ENCODE results near the gene NEAT1.

The NEAT1 gene

GRCh38 chr11:65489035-65489705 is 66.6 kb downstream of the NEAT1 start:
- H3K27ac ChIP-seq (ENCODE audit: low read length), result peak overlapping the region; percentile 91
- peak overlapping the region; percentile 57; the same call in 1 of the 2 replicates for H3K4me3 ChIP-seq (ENCODE audit: low read length)
- H3K9me3 ChIP-seq (ENCODE audit: insufficient read depth, low read depth, low read length), result no peaks in the 10 kb centered on the region
- peaks cover 66% of the 10 kb centered on the region for H3K4me1 ChIP-seq (ENCODE audit: insufficient read depth, low read length)
- H3K27me3 ChIP-seq (ENCODE audit: insufficient read depth, low read length), result no peaks in the 10 kb centered on the region
- H3K9ac ChIP-seq (ENCODE audit: low read depth, low read length), result peak overlapping the region; percentile 84; the same call in 1 of the 2 replicates
- no peaks in the 10 kb centered on the region for H3K36me3 ChIP-seq (ENCODE audit: insufficient read depth, low read depth, low read length)

- Histone ChIP-seq H3K27ac (ENCODE audit: low read length) (peak overlapping the region; percentile 91), H3K9ac (ENCODE audit: low read depth, low read length) (peak overlapping the region; percentile 84; the same call in 1 of the 2 replicates), H3K4me1 (ENCODE audit: insufficient read depth, low read length) (peaks cover 66% of the 10 kb centered on the region)
These were observed 67.2 kb downstream of the NEAT1 start for GRCh38 chr11:65489706-65490320.

GRCh38 chr11:65491163-65491465 is 68.5 kb downstream of the NEAT1 start:
- H3K9ac ChIP-seq (ENCODE audit: low read depth, low read length), result no peak overlapping the region
- no peaks in the 10 kb centered on the region for H3K9me3 ChIP-seq (ENCODE audit: insufficient read depth, low read depth, low read length)
- H3K27ac ChIP-seq (ENCODE audit: low read length), result no peak overlapping the region
- H3K4me1 ChIP-seq (ENCODE audit: insufficient read depth, low read length), result peaks cover 60% of the 10 kb centered on the region
- H3K4me3 ChIP-seq (ENCODE audit: low read length), result no peak overlapping the region
- H3K27me3 ChIP-seq (ENCODE audit: insufficient read depth, low read length), result no peaks in the 10 kb centered on the region
- H3K36me3 ChIP-seq (ENCODE audit: insufficient read depth, low read depth, low read length), result no peaks in the 10 kb centered on the region

More at GRCh38 chr11:65489706-65490320, 67.2 kb downstream of the NEAT1 start:
- Histone ChIP-seq H3K9me3 (ENCODE audit: insufficient read depth, low read depth, low read length) (no peaks in the 10 kb centered on the region), H3K27me3 (ENCODE audit: insufficient read depth, low read length) (no peaks in the 10 kb centered on the region), H3K36me3 (ENCODE audit: insufficient read depth, low read depth, low read length) (no peaks in the 10 kb centered on the region), H3K4me3 (ENCODE audit: low read length) (peak overlapping the region; percentile 20; the same call in 1 of the 2 replicates)

- Histone ChIP-seq H3K27me3 (ENCODE audit: insufficient read depth, low read length) (no peaks in the 10 kb centered on the region), H3K9ac (ENCODE audit: low read depth, low read length) (peak overlapping the region; percentile 51; the same call in 1 of the 2 replicates), H3K9me3 (ENCODE audit: insufficient read depth, low read depth, low read length) (no peaks in the 10 kb centered on the region), H3K4me1 (ENCODE audit: insufficient read depth, low read length) (peaks cover 61% of the 10 kb centered on the region), H3K36me3 (ENCODE audit: insufficient read depth, low read depth, low read length) (no peaks in the 10 kb centered on the region), H3K4me3 (ENCODE audit: low read length) (no peak overlapping the region), H3K27ac (ENCODE audit: low read length) (no peak overlapping the region)
These were observed 69.2 kb downstream of the NEAT1 start for GRCh38 chr11:65491614-65492386.

GRCh38 chr11:65492387-65492636 is 69.7 kb downstream of the NEAT1 start:
- Histone ChIP-seq H3K9me3 (ENCODE audit: insufficient read depth, low read depth, low read length) (no peaks in the 10 kb centered on the region), H3K4me3 (ENCODE audit: low read length) (no peak overlapping the region), H3K36me3 (ENCODE audit: insufficient read depth, low read depth, low read length) (no peaks in the 10 kb centered on the region), H3K9ac (ENCODE audit: low read depth, low read length) (peak overlapping the region; percentile 51; the same call in 1 of the 2 replicates), H3K27me3 (ENCODE audit: insufficient read depth, low read length) (no peaks in the 10 kb centered on the region), H3K27ac (ENCODE audit: low read length) (no peak overlapping the region), H3K4me1 (ENCODE audit: insufficient read depth, low read length) (peaks cover 59% of the 10 kb centered on the region)

- H3K9ac ChIP-seq (ENCODE audit: low read depth, low read length), result peak overlapping the region; percentile 20; the same call in 1 of the 2 replicates
These were observed 70.2 kb downstream of the NEAT1 start for GRCh38 chr11:65492637-65493366.

GRCh38 chr11:65493367-65494176 is 71.0 kb downstream of the NEAT1 start:
- H3K27me3 ChIP-seq (ENCODE audit: insufficient read depth, low read length), result no peaks in the 10 kb centered on the region
- no peak overlapping the region for H3K27ac ChIP-seq (ENCODE audit: low read length)
- H3K36me3 ChIP-seq (ENCODE audit: insufficient read depth, low read depth, low read length), result no peaks in the 10 kb centered on the region
- H3K4me3 ChIP-seq (ENCODE audit: low read length), result no peak overlapping the region
- peaks cover 57% of the 10 kb centered on the region for H3K4me1 ChIP-seq (ENCODE audit: insufficient read depth, low read length)
- H3K9ac ChIP-seq (ENCODE audit: low read depth, low read length), result peak overlapping the region; percentile 20; the same call in 1 of the 2 replicates
- H3K9me3 ChIP-seq (ENCODE audit: insufficient read depth, low read depth, low read length), result no peaks in the 10 kb centered on the region

More at GRCh38 chr11:65492637-65493366, 70.2 kb downstream of the NEAT1 start:
- no peaks in the 10 kb centered on the region for H3K27me3 ChIP-seq (ENCODE audit: insufficient read depth, low read length)
- no peaks in the 10 kb centered on the region for H3K36me3 ChIP-seq (ENCODE audit: insufficient read depth, low read depth, low read length)
- H3K27ac ChIP-seq (ENCODE audit: low read length), result no peak overlapping the region
- H3K9me3 ChIP-seq (ENCODE audit: insufficient read depth, low read depth, low read length), result no peaks in the 10 kb centered on the region
- H3K4me3 ChIP-seq (ENCODE audit: low read length), result no peak overlapping the region
- peaks cover 58% of the 10 kb centered on the region for H3K4me1 ChIP-seq (ENCODE audit: insufficient read depth, low read length)
